Peyer's patch (tissue), 4 donors: ENCODE results near the gene GPX6. TPM values are rescaled to one million over a fixed set of nuclear protein-coding genes. Genes with fewer than 3 reads are reported as not detected.

Source experiments
- DNase-seq, 3 donors: peaks; one replicate each; pipeline ENCODE4 v3.0.0-alpha.2; 2017 to 2019
- H3K27ac ChIP-seq, 4 donors: fragments of 200-600 bp; sonication (generic); one replicate each; pipeline ENCODE4 v1.5.1; 2016 to 2019
- H3K27me3 ChIP-seq, 2 donors: fragments of 200-600 bp; sonication (generic); one replicate each; pipeline ENCODE4 v1.5.1; 2019
- H3K36me3 ChIP-seq, 3 donors: fragments of 200-600 bp; sonication (generic); one replicate each; pipeline ENCODE4 v1.5.1; 2016 to 2019
- H3K4me1 ChIP-seq, 4 donors: fragments of 200-600 bp; sonication (generic); one replicate each; pipeline ENCODE4 v1.5.1; 2016 to 2019
- H3K4me3 ChIP-seq, 4 donors: fragments of 200-600 bp; sonication (generic); 1 replicate in 3 of 4; 2 replicates in 1 of 4; pipeline ENCODE4 v1.5.1; 2016 to 2019; ENCODE audit warnings: mild to moderate bottlenecking in 1 of 4
- H3K9me3 ChIP-seq, 4 donors: fragments of 200-600 bp; sonication (generic); one replicate each; pipeline ENCODE4 v1.5.1; 2016 to 2019; ENCODE audit warnings: mild to moderate bottlenecking in 1 of 4
- POLR2A ChIP-seq, 2 donors: fragments of 450-650 bp; IDR thresholded peaks; one replicate each; pipeline ENCODE4 v1.5.1; 2017; ENCODE audit warnings: antibody characterized with exemption in 2 of 2, mild to moderate bottlenecking in 2 of 2, moderate library complexity in 2 of 2
- total RNA-seq, 4 donors: library from RNA; depleted of rRNA; stranded (reverse); fragments of >200 nt; gene quantifications; one replicate each; pipeline ENCODE4 v1.1.0, GENCODE V29; 2016
- TF ChIP-seq, protein P1 (sequence below), 6 experiments: fragments of 450-650 bp in 4 of 6; fragments of 200-600 bp in 2 of 6; sonication (generic) in 1 of 6; IDR thresholded peaks; one replicate each; pipeline ENCODE4 v1.5.1; 2017 to 2019; ENCODE audit warnings: antibody characterized with exemption in 6 of 6, mild to moderate bottlenecking in 3 of 6, moderate library complexity in 1 of 6

Gene GPX6
- total RNA-seq, 4 donors from 2014 or later: not detected

DNA sequence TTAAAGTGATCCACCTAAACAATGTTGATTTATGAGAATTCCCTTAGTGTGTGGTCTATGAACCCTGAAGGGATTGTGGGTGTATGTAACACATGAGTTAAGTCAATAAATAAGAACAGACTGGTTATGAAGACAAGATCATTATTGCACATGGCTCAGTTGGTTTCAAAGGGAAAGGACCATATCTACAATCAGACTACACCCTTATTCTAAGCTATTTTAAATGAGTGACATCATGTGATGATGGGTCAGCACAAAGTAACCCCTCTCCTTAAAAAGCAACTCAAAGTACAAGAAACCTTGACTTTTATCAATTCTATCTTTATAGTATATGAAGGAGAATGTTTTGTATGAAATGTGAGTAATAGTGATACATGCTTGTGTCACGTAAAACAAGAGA is 57.0 kb downstream of the GPX6 start:
- Histone ChIP-seq H3K27ac (no peak overlapping the region), H3K27me3 (no peaks in the 10 kb centered on the region), H3K4me1 (no peaks in the 10 kb centered on the region), H3K9me3 (no peaks in the 10 kb centered on the region), H3K4me3 (no peak overlapping the region), H3K36me3 (no peaks in the 10 kb centered on the region)
- TF ChIP-seq POLR2A (IDR thresholded peaks at IDR 0.05): no peak
- TF ChIP-seq, protein P1, sequence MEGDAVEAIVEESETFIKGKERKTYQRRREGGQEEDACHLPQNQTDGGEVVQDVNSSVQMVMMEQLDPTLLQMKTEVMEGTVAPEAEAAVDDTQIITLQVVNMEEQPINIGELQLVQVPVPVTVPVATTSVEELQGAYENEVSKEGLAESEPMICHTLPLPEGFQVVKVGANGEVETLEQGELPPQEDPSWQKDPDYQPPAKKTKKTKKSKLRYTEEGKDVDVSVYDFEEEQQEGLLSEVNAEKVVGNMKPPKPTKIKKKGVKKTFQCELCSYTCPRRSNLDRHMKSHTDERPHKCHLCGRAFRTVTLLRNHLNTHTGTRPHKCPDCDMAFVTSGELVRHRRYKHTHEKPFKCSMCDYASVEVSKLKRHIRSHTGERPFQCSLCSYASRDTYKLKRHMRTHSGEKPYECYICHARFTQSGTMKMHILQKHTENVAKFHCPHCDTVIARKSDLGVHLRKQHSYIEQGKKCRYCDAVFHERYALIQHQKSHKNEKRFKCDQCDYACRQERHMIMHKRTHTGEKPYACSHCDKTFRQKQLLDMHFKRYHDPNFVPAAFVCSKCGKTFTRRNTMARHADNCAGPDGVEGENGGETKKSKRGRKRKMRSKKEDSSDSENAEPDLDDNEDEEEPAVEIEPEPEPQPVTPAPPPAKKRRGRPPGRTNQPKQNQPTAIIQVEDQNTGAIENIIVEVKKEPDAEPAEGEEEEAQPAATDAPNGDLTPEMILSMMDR (IDR thresholded peaks at IDR 0.05): no peak
- DNase-seq: no peak

Other genes with a start within 250 kb of the GPX6 start
- 10 to 100 TPM; 19.1 to 34.7 (median 20.2) TPM for gene ZSCAN26, start 248.7 kb downstream of the GPX6 start, total RNA-seq
- 1 to 10 TPM in 2 of 4 donors, under 1 TPM in 2; 0.88 to 3.8 (median 1.7) TPM for gene PGBD1, start 234.2 kb downstream of the GPX6 start, total RNA-seq
- 1 to 10 TPM; 5.6 to 9.2 (median 8.2) TPM for gene ZSCAN31, start 179.6 kb downstream of the GPX6 start, total RNA-seq
- 1 to 10 TPM; 2.5 to 7.0 (median 4.6) TPM for gene ZKSCAN3, start 165.8 kb downstream of the GPX6 start, total RNA-seq
- gene ZSCAN12, start 116.0 kb downstream of the GPX6 start, total RNA-seq: 10 to 100 TPM in 1 of 4 donors, 1 to 10 TPM in 3; 4.0 to 19.8 (median 7.5) TPM
- gene ZSCAN23, start 72.3 kb downstream of the GPX6 start, total RNA-seq: 10 to 100 TPM in 1 of 4 donors, 1 to 10 TPM in 1, under 1 TPM in 1, not detected in 1; 0.57 to 46.2 (median 1.6) TPM
- not detected for gene GPX5, start 10.1 kb upstream of the GPX6 start, total RNA-seq